Measurements from ENCODE around the gene TTC34.

Gene TTC34

GRCh38 chr1:2639607-2640521 is 161.6 kb downstream of the TTC34 start:
- no peak for DNase-seq

DNA sequence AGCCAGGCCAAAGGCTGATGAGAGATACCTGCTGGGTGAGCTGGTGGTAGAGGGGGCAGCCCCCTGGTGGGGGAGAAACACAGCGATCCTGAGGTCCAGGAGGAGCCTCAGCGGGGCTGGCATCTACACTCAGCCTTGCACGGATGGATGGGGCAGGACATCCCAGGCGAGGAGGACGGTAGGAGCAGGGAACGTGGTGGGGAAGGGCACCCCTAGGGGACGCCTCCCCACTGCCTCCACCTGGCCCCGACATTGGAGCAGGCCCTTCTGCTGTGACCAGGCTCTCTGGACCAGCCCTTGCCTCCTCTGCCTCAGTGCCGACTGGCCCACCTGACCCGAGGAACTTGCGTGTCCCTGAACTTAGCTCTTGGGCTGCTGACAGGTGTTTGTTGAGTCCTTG is 162.3 kb downstream of the TTC34 start:
- no peak for DNase-seq

GRCh38 chr1:2638466-2639115 is 162.9 kb downstream of the TTC34 start:
- no peak for DNase-seq

- no peak for DNase-seq
Measured at GRCh38 chr1:2637442-2638145, 163.9 kb downstream of the TTC34 start.

- no peak for DNase-seq
Measured at GRCh38 chr1:2636733-2637132, 164.8 kb downstream of the TTC34 start.

DNA sequence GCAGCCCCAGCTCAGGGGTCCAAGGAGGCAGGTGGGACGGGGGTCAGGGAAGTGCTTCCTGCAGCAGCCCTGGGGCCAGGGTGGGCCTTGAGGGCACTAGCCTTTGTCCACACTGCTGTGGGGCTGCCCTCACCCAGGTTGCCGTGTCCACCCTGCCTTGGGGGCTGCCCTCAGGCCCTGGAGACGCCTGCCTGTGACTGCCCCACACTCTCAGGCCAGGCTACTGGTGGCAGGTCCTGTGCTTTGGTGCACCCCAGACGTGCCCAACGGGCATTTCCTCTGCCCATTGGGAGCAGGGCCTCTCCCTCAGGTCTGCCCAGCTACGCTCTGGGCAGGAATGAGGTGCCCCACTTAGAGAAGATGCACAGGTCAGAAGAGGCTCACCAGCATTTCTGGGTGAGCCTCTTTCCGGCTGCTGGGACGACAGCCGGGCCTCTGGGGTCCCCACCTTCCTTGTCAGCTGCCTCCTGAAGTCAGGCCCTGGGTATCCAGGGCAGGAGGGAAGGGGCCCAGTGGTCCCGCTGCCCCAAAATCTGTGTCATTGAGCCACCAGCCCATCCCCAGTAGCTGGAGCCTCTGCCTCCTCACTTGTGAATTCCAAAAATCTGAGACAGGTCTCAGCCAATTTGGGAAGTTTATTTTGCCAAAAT is 166.0 kb downstream of the TTC34 start:
- no peak for DNase-seq

DNA sequence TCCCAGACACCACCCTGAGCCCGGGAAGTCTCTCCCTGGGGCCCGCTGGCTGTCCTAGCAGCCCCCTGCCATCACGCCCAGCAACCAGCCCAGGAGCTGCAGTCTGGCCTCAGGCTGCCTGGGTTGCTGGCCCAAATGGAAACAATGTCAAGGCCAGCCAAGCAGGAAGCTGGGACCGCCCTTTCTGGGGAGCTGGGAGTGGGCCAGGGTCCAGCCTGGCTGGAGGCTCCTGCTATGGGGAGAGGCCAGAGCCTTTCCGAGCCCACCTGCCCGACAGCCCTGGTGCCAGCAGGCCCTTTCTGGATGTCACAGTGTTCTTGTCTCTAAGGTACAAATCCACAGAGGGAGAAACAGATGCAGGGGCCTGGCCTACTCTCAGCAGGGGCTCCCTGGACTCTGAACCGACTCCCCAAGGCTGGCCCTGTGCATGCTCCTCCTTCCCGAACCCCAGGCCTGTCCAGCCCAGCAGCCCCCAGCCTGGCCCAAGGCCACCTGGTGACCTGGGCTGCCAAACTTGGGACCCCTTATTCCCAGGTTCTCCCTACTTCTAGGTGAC is 167.5 kb downstream of the TTC34 start:
- no peak for DNase-seq

- DNase-seq: no peak
Measured at GRCh38 chr1:2633366-2633935, 168.0 kb downstream of the TTC34 start.

- no peak for DNase-seq
Measured at GRCh38 chr1:2632561-2633361, 168.7 kb downstream of the TTC34 start, which contains the start of gene MMEL1. MMEL1 (minus strand) TSS chr1:2633016; CDS start chr1:2629484, 3,532 bp downstream.

DNA sequence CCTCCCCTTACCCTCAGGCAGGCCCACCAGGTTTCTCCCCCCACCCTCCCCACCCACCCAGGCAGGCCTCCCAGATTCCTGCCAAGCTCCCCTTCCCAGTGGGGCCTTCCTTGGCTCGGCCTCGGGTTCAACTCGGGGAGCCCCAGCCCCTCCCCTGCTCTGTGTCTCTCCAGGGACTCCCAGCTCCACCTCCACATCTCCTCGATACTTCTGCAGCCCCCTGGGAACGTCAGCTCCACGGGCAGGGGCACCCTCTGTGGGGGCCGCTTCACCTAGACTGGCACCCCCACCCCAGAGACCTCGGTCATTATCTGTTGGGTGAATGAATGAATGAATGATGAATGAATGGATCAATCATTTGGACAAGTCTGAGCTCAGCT is 169.5 kb downstream of the TTC34 start:
- DNase-seq: no peak

DNA sequence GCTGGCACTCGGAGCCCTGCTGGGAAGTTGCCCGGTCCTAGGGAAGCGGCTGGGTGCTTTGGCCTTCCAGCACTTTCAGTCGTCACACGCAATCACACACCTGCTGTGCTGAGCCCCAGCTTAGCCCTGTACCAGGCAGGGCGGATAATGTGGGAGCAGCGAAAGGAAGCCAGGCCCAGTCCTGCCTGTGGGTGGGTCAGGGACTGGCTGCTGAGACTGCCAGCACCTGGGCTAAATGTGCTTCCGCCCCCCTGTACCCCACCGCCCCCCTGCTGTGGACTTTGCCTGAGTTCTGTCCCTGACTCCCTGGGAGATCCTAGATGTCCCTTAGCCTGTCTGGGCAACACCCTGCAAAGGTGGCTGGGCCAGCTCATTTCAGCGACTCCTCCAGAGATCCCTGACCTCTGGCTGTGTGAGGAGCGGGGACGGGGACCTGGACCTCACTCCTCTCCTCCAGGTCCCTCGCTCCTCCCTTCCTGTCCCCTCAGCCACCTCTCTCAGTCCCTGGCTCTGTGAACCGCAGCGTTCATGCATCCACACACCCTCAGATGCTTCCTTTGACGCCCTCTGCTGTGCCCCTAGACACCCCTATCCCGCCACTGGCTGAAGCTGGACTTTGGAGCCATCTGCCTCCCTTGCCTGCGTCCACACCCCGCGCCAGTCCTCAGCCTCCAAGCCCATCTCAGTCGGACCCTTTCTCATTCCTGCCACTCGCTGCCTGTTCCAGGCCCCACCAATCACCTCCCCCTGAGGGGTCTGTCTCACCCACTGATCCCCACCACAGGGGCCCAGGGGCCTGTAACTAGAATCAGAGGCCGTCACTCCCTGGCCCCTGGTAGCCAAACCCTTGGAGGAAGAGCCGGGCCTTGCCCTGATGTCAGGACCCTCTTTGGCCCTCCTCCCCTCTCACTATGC is 170.1 kb downstream of the TTC34 start:
- no peak for DNase-seq

GRCh38 chr1:2630498-2631135 is 170.9 kb downstream of the TTC34 start:
- no peak for DNase-seq

DNA sequence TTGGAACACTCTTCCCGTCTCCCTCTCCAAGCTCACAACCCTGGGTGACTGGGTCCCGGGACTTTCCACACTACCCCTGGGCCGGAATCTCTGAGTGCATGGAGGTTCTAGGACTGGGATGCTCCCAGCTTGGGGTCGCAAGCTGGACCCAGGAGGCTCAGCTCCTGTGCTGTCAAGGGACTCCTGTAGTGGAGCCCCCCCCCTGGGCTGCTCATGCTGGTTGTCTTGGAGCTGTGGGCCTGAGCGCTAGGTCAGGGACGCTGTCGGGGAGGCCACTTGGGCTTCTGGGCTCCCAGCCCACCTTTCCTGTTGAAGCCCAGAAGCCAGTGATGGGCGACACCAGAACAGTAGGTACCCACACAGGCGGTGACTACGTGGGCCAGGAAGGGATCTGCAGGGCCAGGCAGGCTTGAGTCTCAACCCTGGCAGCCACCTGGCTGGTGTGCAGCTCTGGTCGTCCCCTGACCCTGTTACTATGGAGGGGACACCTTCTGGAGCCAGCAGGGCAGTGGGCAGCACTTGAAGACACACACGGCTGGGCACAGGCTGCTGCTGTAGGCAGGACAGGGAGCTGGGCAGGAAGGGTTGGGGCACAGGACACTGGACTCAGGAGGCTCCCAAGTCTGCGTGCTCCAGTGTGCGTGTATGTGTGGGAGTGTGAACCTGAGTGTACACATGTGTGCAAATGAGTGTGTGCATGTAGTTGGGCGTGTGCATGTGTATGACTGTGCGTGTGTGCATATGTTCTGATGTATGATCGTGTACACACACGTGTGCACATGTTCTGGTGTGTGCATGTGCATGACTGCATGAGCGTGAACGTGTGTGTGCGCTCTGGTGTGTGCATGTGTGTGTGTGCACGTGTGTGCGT is 171.6 kb downstream of the TTC34 start:
- no peak for DNase-seq

- DNase-seq: no peak
Measured at GRCh38 chr1:2628933-2629626, 172.4 kb downstream of the TTC34 start.

DNA sequence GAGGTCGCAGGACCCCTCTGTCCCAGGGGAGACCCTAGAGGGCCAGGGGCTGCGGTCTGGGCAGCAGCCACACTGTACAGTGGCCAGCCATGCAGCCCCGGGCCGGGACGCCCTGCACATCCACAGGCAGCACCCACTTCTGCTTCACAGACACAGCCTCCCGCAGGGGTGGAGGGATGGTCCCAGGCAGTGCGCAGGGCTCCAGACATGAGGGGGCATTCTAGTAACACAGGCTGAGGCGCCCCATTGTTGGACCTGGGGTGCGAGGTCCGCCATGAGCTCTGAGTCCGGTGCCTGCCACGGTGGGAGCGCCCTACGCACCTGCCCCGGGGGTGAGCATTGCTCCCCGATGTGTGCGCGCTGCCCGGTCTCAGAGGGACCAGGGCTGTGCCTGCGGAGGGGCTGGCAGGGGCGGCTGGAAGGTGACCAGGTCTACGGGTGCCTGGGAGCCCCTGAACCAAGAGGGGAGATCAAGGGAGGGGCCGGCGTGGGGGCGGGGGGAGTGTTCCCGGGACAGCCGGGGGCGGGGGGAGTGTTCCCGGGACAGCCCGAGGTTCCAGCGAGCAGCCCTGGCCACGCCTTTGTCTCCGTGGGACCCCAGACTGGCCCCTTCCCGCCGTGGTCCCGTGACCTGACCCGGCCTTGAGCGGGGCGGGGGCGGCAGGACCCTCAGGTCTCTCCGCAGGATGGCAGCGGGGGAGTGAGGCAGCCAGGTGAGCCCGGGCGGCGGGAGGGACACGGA is 173.1 kb downstream of the TTC34 start:
- DNase-seq: no peak

- DNase-seq: no peak
Measured at GRCh38 chr1:2627746-2628145, 173.7 kb downstream of the TTC34 start.

DNA sequence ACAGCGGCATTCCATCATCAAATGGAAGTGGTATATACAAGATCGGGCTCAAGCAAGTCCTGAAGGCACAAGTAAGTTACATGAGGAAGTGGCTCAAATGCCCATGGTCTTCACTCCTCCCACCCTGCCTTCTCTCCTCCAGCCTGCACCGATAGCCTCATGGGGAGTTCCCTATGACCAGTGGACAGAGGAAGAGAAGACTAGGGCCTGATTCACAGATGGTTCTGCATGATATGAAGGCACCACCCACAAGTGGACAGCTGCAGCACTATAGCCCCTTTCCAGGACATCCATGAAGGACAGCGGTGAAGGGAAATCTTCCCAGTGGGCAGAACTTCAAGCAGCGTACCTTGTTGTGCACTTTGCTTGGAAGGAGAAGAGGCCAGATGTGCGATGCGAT is 175.7 kb downstream of the TTC34 start:
- peak; percentile 28 to 51 (median 40) for DNase-seq
